Testis (tissue), 2 donors: ENCODE measurements around the gene PLAGL1.

Experiments
- POLR2A ChIP-seq: fragments of 450-650 bp; IDR thresholded peaks from one replicate; pipeline ENCODE4 v1.6.1; 2017; ENCODE audit warnings: antibody characterized with exemption, mild to moderate bottlenecking, moderate library complexity
- TF ChIP-seq, protein P1 (sequence below), 3 experiments: fragments of 450-650 bp in 2 of 3; fragments of 200-600 bp in 1 of 3; sonication (generic) in 1 of 3; IDR thresholded peaks; one replicate each; pipeline ENCODE4 v1.5.1; 2016 to 2019; ENCODE audit warnings: antibody characterized with exemption in 3 of 3, mild to moderate bottlenecking in 2 of 3, moderate library complexity in 1 of 3

DNA sequence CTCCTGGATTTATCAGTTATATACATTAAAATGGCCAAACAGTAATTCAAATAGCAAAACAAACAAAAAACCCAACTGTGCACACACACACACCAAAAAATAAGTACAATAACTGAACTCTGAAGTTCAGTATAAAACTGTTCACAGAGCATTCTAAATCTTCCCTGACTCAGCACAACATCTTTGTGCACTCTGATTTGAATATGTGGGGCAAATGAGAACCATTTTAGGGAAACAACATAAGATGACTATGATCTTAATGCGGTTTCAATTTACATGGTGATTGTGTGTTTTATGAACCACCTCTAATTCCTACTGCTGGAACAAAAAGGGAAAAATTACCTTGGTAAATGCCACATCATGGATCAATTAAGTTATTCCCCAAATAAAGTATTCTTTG lies 41.7 kb downstream of the PLAGL1 start:
- TF ChIP-seq, protein P1, sequence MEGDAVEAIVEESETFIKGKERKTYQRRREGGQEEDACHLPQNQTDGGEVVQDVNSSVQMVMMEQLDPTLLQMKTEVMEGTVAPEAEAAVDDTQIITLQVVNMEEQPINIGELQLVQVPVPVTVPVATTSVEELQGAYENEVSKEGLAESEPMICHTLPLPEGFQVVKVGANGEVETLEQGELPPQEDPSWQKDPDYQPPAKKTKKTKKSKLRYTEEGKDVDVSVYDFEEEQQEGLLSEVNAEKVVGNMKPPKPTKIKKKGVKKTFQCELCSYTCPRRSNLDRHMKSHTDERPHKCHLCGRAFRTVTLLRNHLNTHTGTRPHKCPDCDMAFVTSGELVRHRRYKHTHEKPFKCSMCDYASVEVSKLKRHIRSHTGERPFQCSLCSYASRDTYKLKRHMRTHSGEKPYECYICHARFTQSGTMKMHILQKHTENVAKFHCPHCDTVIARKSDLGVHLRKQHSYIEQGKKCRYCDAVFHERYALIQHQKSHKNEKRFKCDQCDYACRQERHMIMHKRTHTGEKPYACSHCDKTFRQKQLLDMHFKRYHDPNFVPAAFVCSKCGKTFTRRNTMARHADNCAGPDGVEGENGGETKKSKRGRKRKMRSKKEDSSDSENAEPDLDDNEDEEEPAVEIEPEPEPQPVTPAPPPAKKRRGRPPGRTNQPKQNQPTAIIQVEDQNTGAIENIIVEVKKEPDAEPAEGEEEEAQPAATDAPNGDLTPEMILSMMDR (IDR thresholded peaks at IDR 0.05), result no peak
- no peak for TF ChIP-seq POLR2A
